Right atrium auricular region (tissue), 2 donors: ENCODE data around the gene GCH1. TPM values are rescaled to one million over a fixed set of nuclear protein-coding genes. Genes with fewer than 3 reads are reported as not detected.

Source experiments
- DNase-seq: peaks from one replicate; pipeline ENCODE4 v3.0.0-alpha.2; 2019; ENCODE audit warnings: low spot score
- H3K27ac ChIP-seq, 2 donors: fragments of 200-600 bp; sonication (generic); 1 replicate in 1 of 2; 2 replicates in 1 of 2; pipeline ENCODE4 v1.5.1; 2016 to 2019
- H3K27me3 ChIP-seq, 2 donors: fragments of 200-600 bp; sonication (generic); one replicate each; pipeline versions ENCODE4 v1.5.1 to v1.6.0; 2017 to 2019
- H3K36me3 ChIP-seq: fragments of 200-600 bp; sonication (generic); one replicate; pipeline ENCODE4 v1.5.1; 2016
- H3K4me1 ChIP-seq, 2 donors: fragments of 200-600 bp; sonication (generic); one replicate each; pipeline versions ENCODE4 v1.5.1 to v1.6.0; 2017 to 2019
- H3K4me3 ChIP-seq, 2 donors: fragments of 200-600 bp; sonication (generic); 1 replicate in 1 of 2; 2 replicates in 1 of 2; pipeline ENCODE4 v1.5.1; 2017 to 2019; ENCODE audit warnings: mild to moderate bottlenecking in 1 of 2, moderate library complexity in 1 of 2
- H3K9me3 ChIP-seq, 2 donors: fragments of 200-600 bp; sonication (generic); one replicate each; pipeline ENCODE4 v1.5.1; 2019
- CTCF ChIP-seq, 2 donors: fragments of 200-600 bp; sonication (generic); IDR thresholded peaks; one replicate each; pipeline ENCODE4 v1.5.1; 2019; ENCODE audit warnings: antibody characterized with exemption in 2 of 2
- total RNA-seq, 2 donors: library from RNA; depleted of rRNA; stranded (reverse); fragments of >200 nt; gene quantifications; one replicate each; pipeline ENCODE4 v1.1.0, GENCODE V29; 2016

The GCH1 gene
- total RNA-seq, 2 donors from 2014 or later, result 2.4 to 3.8 TPM

GRCh38 chr14:54840336-54840735 lies 62.3 kb downstream of the GCH1 start:
- DNase-seq, result no peak
- no peaks in the 10 kb centered on the region for H3K9me3 ChIP-seq
- H3K27ac ChIP-seq, result peak overlapping the region in 1 of 2 donors; percentile 39
- no peaks in the 10 kb centered on the region for H3K4me1 ChIP-seq
- H3K36me3 ChIP-seq, result no peaks in the 10 kb centered on the region
- H3K4me3 ChIP-seq, result no peak overlapping the region
- no peaks in the 10 kb centered on the region for H3K27me3 ChIP-seq
- TF ChIP-seq CTCF (IDR thresholded peaks at IDR 0.05), result no peak

- DNase-seq, result peak; percentile 73
- Histone ChIP-seq H3K27ac (peak overlapping the region in 1 of 2 donors; percentile 39), H3K9me3 (no peaks in the 10 kb centered on the region), H3K27me3 (no peaks in the 10 kb centered on the region), H3K36me3 (no peaks in the 10 kb centered on the region), H3K4me3 (no peak overlapping the region), H3K4me1 (no peaks in the 10 kb centered on the region)
- TF ChIP-seq CTCF (IDR thresholded peaks at IDR 0.05), result no peak
Observed at GRCh38 chr14:54839701-54840119, 62.9 kb downstream of the GCH1 start.

- TF ChIP-seq CTCF (IDR thresholded peaks at IDR 0.05), result no peak
Observed at GRCh38 chr14:54838931-54839512, 63.6 kb downstream of the GCH1 start.

GRCh38 chr14:54837508-54838149 lies 65.0 kb downstream of the GCH1 start:
- no peak for DNase-seq

More at GRCh38 chr14:54838931-54839512, 63.6 kb downstream of the GCH1 start:
- no peaks in the 10 kb centered on the region for H3K4me1 ChIP-seq
- DNase-seq, result no peak
- H3K9me3 ChIP-seq, result no peaks in the 10 kb centered on the region
- no peak overlapping the region for H3K4me3 ChIP-seq
- H3K27me3 ChIP-seq, result no peaks in the 10 kb centered on the region
- H3K36me3 ChIP-seq, result no peaks in the 10 kb centered on the region
- no peak overlapping the region for H3K27ac ChIP-seq

GRCh38 chr14:54836231-54836630 lies 66.4 kb downstream of the GCH1 start:
- no peaks in the 10 kb centered on the region for H3K27me3 ChIP-seq
- no peaks in the 10 kb centered on the region for H3K4me1 ChIP-seq
- TF ChIP-seq CTCF (IDR thresholded peaks at IDR 0.05), result no peak
- no peaks in the 10 kb centered on the region for H3K36me3 ChIP-seq
- DNase-seq, result no peak
- no peaks in the 10 kb centered on the region for H3K9me3 ChIP-seq
- H3K27ac ChIP-seq, result no peak overlapping the region
- H3K4me3 ChIP-seq, result no peak overlapping the region

More at GRCh38 chr14:54837508-54838149, 65.0 kb downstream of the GCH1 start:
- Histone ChIP-seq H3K36me3 (no peaks in the 10 kb centered on the region), H3K4me3 (no peak overlapping the region), H3K27ac (no peak overlapping the region), H3K27me3 (no peaks in the 10 kb centered on the region), H3K4me1 (no peaks in the 10 kb centered on the region), H3K9me3 (no peaks in the 10 kb centered on the region)
- TF ChIP-seq CTCF (IDR thresholded peaks at IDR 0.05), result no peak
